H1 (cell line): Measurements from ENCODE around the gene MALT1. TPM values are rescaled to one million over a fixed set of nuclear protein-coding genes. Genes with fewer than 3 reads are reported as not detected.

ENCODE experiments used
- CTCF ChIA-PET: fragments of 300-600 bp; sonication (Branson Sonifier 250); formaldehyde crosslinking; loops from one replicate; lab custom pipeline; 2021; ENCODE audit not compliant: partially characterized antibody; lab: Charles Lee
- POLR2A ChIA-PET: fragments of 300-600 bp; sonication (Branson Sonifier 250); formaldehyde crosslinking; loops from one replicate; lab custom pipeline; 2021; ENCODE audit warnings: inconsistent platforms; ENCODE audit not compliant: partially characterized antibody; lab: Charles Lee
- DNase-seq, 2 experiments: peaks; one replicate each; pipeline versions ENCODE4 v3.0.0 to v3.0.0-alpha.2; 2010 to 2022; ENCODE audit warnings: low spot score in 2 of 2, low read depth in 1 of 2, mixed read lengths in 1 of 2
- FAIRE-seq: peaks from 2 replicates; lab custom pipeline; 2011; peaks lifted over from hg19 to GRCh38; lab: Jason Lieb, UNC
- H2AFZ ChIP-seq: 2 replicates; pipeline ENCODE4 v1.8.1; 2012; ENCODE audit warnings: low read length, inconsistent platforms
- H2AK5ac ChIP-seq: 2 replicates; pipeline ENCODE4 v1.6.1; 2013; ENCODE audit warnings: low read depth, low read length
- H2BK120ac ChIP-seq: replicated peaks from 2 replicates; pipeline ENCODE3; 2013; ENCODE audit warnings: low read depth, low read length, inconsistent platforms
- H2BK12ac ChIP-seq: 2 replicates; pipeline ENCODE4 v1.6.1; 2013; ENCODE audit warnings: low read depth, low read length
- H2BK15ac ChIP-seq: 2 replicates; pipeline ENCODE4 v1.6.1; 2013; ENCODE audit warnings: low read length
- H2BK20ac ChIP-seq: 2 replicates; pipeline ENCODE4 v1.6.1; 2013; ENCODE audit warnings: low read length
- H2BK5ac ChIP-seq: 2 replicates; pipeline ENCODE4 v1.6.1; 2013; ENCODE audit warnings: low read depth, low read length
- H3K14ac ChIP-seq: 2 replicates; pipeline ENCODE4 v1.6.1; 2013; ENCODE audit warnings: inconsistent platforms; ENCODE audit not compliant: insufficient read length
- H3K18ac ChIP-seq: 2 replicates; pipeline ENCODE4 v1.6.1; 2013; ENCODE audit warnings: low read length; ENCODE audit errors: extremely low read depth
- H3K23ac ChIP-seq: 2 replicates; pipeline ENCODE4 v1.6.1; 2013; ENCODE audit warnings: inconsistent platforms; ENCODE audit not compliant: insufficient read length
- H3K23me2 ChIP-seq: 2 replicates; pipeline ENCODE4 v1.6.1; 2013; ENCODE audit warnings: low read depth, low read length
- H3K27ac ChIP-seq: 2 replicates; pipeline ENCODE4 v1.6.1; 2011; ENCODE audit warnings: low read depth, low read length, inconsistent platforms
- H3K27me3 ChIP-seq, 4 experiments: replicated peaks in 1 of 4; 1 replicate in 1 of 4; 2 replicates in 3 of 4; pipeline versions ENCODE4 v1.6.1 to v1.8.1; 2011 to 2013; ENCODE audit warnings: low read length in 3 of 4, mild to moderate bottlenecking in 3 of 4, inconsistent platforms in 2 of 4, mixed read lengths in 2 of 4, moderate library complexity in 1 of 4; ENCODE audit not compliant: control insufficient read depth in 3 of 4, insufficient read depth in 3 of 4; ENCODE audit errors: extremely low read depth in 1 of 4
- H3K36me3 ChIP-seq, 4 experiments: 2 replicates each; pipeline versions ENCODE4 v1.6.1 to v1.8.1; 2011 to 2013; ENCODE audit warnings: mild to moderate bottlenecking in 4 of 4, low read length in 3 of 4, moderate library complexity in 2 of 4, control low read depth in 1 of 4, inconsistent platforms in 1 of 4; ENCODE audit not compliant: insufficient read depth in 4 of 4, control insufficient read depth in 2 of 4
- H3K4ac ChIP-seq: replicated peaks from 2 replicates; pipeline ENCODE3; 2013; ENCODE audit warnings: low read length, low read depth, mixed read lengths, inconsistent platforms; ENCODE audit not compliant: insufficient read length
- H3K4me1 ChIP-seq, 4 experiments: replicated peaks in 1 of 4; 1 replicate in 1 of 4; 2 replicates in 3 of 4; pipeline versions ENCODE4 v1.6.1 to v1.8.1; 2011 to 2013; ENCODE audit warnings: low read length in 3 of 4, inconsistent platforms in 2 of 4, mixed read lengths in 1 of 4; ENCODE audit not compliant: insufficient read depth in 4 of 4, control insufficient read depth in 3 of 4
- H3K4me2 ChIP-seq, 2 experiments: 2 replicates each; pipeline versions ENCODE4 v1.6.1 to v1.8.1; 2011 to 2013; ENCODE audit warnings: low read depth in 2 of 2, low read length in 2 of 2, control low read depth in 1 of 2, inconsistent platforms in 1 of 2, mild to moderate bottlenecking in 1 of 2; ENCODE audit not compliant: insufficient read depth in 1 of 2
- H3K4me3 ChIP-seq, 4 experiments: fragments of 200-600, 300-600 bp in 1 of 4; sonication (generic), shearing (Covaris generic), sonication (Bioruptor Twin) in 1 of 4; 2 replicates each; pipeline versions ENCODE4 v1.5.1 to v1.8.1; 2011 to 2016; ENCODE audit warnings: low read length in 4 of 4, low read depth in 3 of 4, control low read depth in 2 of 4, inconsistent platforms in 2 of 4, mild to moderate bottlenecking in 2 of 4, mixed read lengths in 1 of 4, moderate library complexity in 1 of 4; ENCODE audit not compliant: insufficient read depth in 2 of 4; ENCODE audit errors: extremely low read depth in 1 of 4
- H3K56ac ChIP-seq: replicated peaks from 2 replicates; pipeline ENCODE3; 2013; ENCODE audit warnings: low read depth, mild to moderate bottlenecking, mixed read lengths, low read length, inconsistent platforms; ENCODE audit not compliant: insufficient read length
- H3K79me1 ChIP-seq: 2 replicates; pipeline ENCODE4 v1.6.1; 2013; ENCODE audit warnings: low read depth, low read length, control low read depth
- H3K79me2 ChIP-seq, 2 experiments: 2 replicates each; pipeline versions ENCODE4 v1.6.1 to v1.8.1; 2012 to 2013; ENCODE audit warnings: low read length in 2 of 2, mild to moderate bottlenecking in 2 of 2, inconsistent platforms in 1 of 2; ENCODE audit not compliant: insufficient read depth in 2 of 2, control insufficient read depth in 1 of 2
- H3K9ac ChIP-seq, 4 experiments: replicated peaks in 1 of 4; 1 replicate in 1 of 4; 2 replicates in 3 of 4; pipeline versions ENCODE4 v1.6.1 to v1.8.1; 2011 to 2013; ENCODE audit warnings: low read depth in 3 of 4, low read length in 3 of 4, control low read depth in 2 of 4, mild to moderate bottlenecking in 2 of 4, moderate library complexity in 2 of 4, inconsistent platforms in 1 of 4; ENCODE audit errors: extremely low read depth in 1 of 4
- H3K9me3 ChIP-seq, 2 experiments: 2 replicates each; pipeline versions ENCODE4 v1.6.1 to v1.8.1; 2012 to 2013; ENCODE audit warnings: mild to moderate bottlenecking in 2 of 2, moderate library complexity in 2 of 2, control low read depth in 1 of 2, inconsistent platforms in 1 of 2, low read depth in 1 of 2, low read length in 1 of 2, mixed read lengths in 1 of 2; ENCODE audit not compliant: insufficient read depth in 2 of 2
- H4K20me1 ChIP-seq, 2 experiments: replicated peaks in 1 of 2; 2 replicates each; pipeline versions ENCODE3 to v1.8.1; 2011 to 2013; ENCODE audit warnings: inconsistent platforms in 2 of 2, low read length in 2 of 2, mild to moderate bottlenecking in 1 of 2; ENCODE audit not compliant: insufficient read depth in 2 of 2, control insufficient read depth in 1 of 2
- H4K5ac ChIP-seq: 2 replicates; pipeline ENCODE4 v1.6.1; 2013; ENCODE audit warnings: low read length, low read depth, mixed read lengths, inconsistent platforms; ENCODE audit not compliant: insufficient read length
- H4K8ac ChIP-seq: 2 replicates; pipeline ENCODE4 v1.8.0; 2013; ENCODE audit warnings: mild to moderate bottlenecking, moderate library complexity, low read length, inconsistent platforms; ENCODE audit not compliant: insufficient read depth; ENCODE audit errors: extremely low read depth
- H4K91ac ChIP-seq: replicated peaks from 2 replicates; pipeline ENCODE3; 2013; ENCODE audit warnings: low read length, mixed read lengths, inconsistent platforms; ENCODE audit not compliant: insufficient read length
- ATF3 ChIP-seq: IDR thresholded peaks from 2 replicates; pipeline ENCODE4 v1.6.1; 2011; ENCODE audit warnings: low read depth, mild to moderate bottlenecking, low read length; ENCODE audit not compliant: insufficient read depth
- FOSL1 ChIP-seq: IDR thresholded peaks from 2 replicates; pipeline ENCODE4 v1.6.1; 2011; ENCODE audit warnings: mild to moderate bottlenecking, low read depth, low read length, moderate library complexity; ENCODE audit not compliant: insufficient read depth
- JUN ChIP-seq: IDR thresholded peaks from 2 replicates; pipeline ENCODE4 v1.6.1; 2011; ENCODE audit warnings: low read depth, mild to moderate bottlenecking, improper control_type of control experiment, low read length
- POU5F1 ChIP-seq: IDR thresholded peaks from 2 replicates; pipeline ENCODE4 v1.6.1; 2011; ENCODE audit warnings: low read depth, mild to moderate bottlenecking, low read length, moderate library complexity
- SP4 ChIP-seq: IDR thresholded peaks from 2 replicates; pipeline ENCODE4 v1.6.1; 2012; ENCODE audit warnings: low read length, inconsistent platforms
- SRF ChIP-seq: IDR thresholded peaks from 2 replicates; pipeline ENCODE4 v1.6.1; 2011; ENCODE audit warnings: mild to moderate bottlenecking, low read depth, low read length, moderate library complexity
- TAF1 ChIP-seq: IDR thresholded peaks from 2 replicates; pipeline ENCODE4 v1.6.1; 2011; ENCODE audit warnings: mild to moderate bottlenecking, low read depth, low read length
- WGBS, 2 experiments: shearing (Covaris generic) in 1 of 2; methylation state at CpG; one replicate each; pipeline versions ENCODE4 v1.1.6 to v1.1.7; 2013 to 2015; ENCODE audit warnings: low lambda C conversion rate in 2 of 2, mixed read lengths in 2 of 2, inconsistent platforms in 1 of 2, low coverage in 1 of 2, missing lambda C conversion rate in 1 of 2; ENCODE audit not compliant: insufficient replicate concordance in 2 of 2, insufficient coverage in 1 of 2, insufficient read length in 1 of 2; ENCODE audit errors: extremely low coverage in 1 of 2, missing lambda C conversion rate in 1 of 2; 5-methylcytosine and 5-hydroxymethylcytosine counted together
- polyA plus RNA-seq, 7 experiments: library from polyadenylated mRNA; depleted of rRNA in 3 of 7; stranded (reverse) in 5 of 7; unstranded in 2 of 7; fragments of >200 nt in 5 of 7; fragments of 200-250 nt in 2 of 7; gene quantifications; 1 replicate in 5 of 7; 2 replicates in 1 of 7; 4 replicates in 1 of 7; pipeline versions ENCODE4 v1.2.1 to v1.2.3, GENCODE V29; 2011 to 2013; ENCODE audit warnings: missing spikeins in 2 of 7, mixed read lengths in 2 of 7
- total RNA-seq: library from RNA; stranded (reverse); fragmentation: NEBNext Ultra II Directional; extraction: Animal tissue kit (Norgen Biotek cat#: 25700); gene quantifications from 2 replicates; pipeline ENCODE4 v1.2.1, GENCODE V29; 2021

Gene MALT1
- total and polyA plus RNA-seq, 2 of the 8 experiments (the other 6 are each of a cell fraction or from before 2014, with no cell fraction given): 10.7 to 25.9 TPM

GRCh38 chr18:58691256-58691655 is 20.0 kb downstream of the MALT1 start:
- Histone ChIP-seq H2BK120ac (no peak overlapping the region), H4K5ac (no peak overlapping the region), H3K23me2 (no peaks in the 10 kb centered on the region), H4K91ac (no peak overlapping the region), H4K20me1 (no peaks in the 10 kb centered on the region), H3K9me3 (0 out of 4 replicates have a peak, but pooled peaks cover 0 to 2% of the 10 kb centered on the region in 2 experiments), H3K4me2 (no peak overlapping the region), H3K18ac (no peak overlapping the region), H2BK5ac (no peak overlapping the region), H4K8ac (no peak overlapping the region), H3K23ac (no peak overlapping the region), H2BK12ac (no peak overlapping the region), H3K9ac (no peak overlapping the region), H3K4me1 (peaks cover 0 to 3% (median 0%) of the 10 kb centered on the region in 4 experiments; a peak in 1 of 7 replicates), H2BK15ac (no peak overlapping the region), H3K14ac (no peak overlapping the region), H3K79me1 (peaks cover 3% of the 10 kb centered on the region), H3K27ac (no peak overlapping the region), H2AK5ac (no peak overlapping the region), H3K36me3 (peaks cover 0 to 20% (median 3%) of the 10 kb centered on the region in 4 experiments; a peak in 6 of 8 replicates), H3K27me3 (no peaks in the 10 kb centered on the region; a peak in 1 of 7 replicates), H3K56ac (no peak overlapping the region), H2AFZ (no peak overlapping the region), H3K4me3 (no peak overlapping the region), H3K79me2 (peaks cover 0 to 3% of the 10 kb centered on the region in 2 experiments; a peak in 1 of 4 replicates), H3K4ac (no peak overlapping the region), H2BK20ac (no peak overlapping the region)
- WGBS, 2 experiments: 98% methylated on average over 8 of the region's 8 CpGs; no CpG with 5 or more reads in 1 of the 2 experiments
- DNase-seq: no peak
- CTCF ChIA-PET: interaction anchor here (0.6 to 2.0 kb wide), 5 partner anchors 9 to 234 kb away, joined by 3 to 9 read pairs (median 6); no protein-coding TSS in a partner anchor
- POLR2A ChIA-PET: interaction anchor here (1.2 kb wide), 1 partner anchor 20 kb away, joined by 5 read pairs; the partner anchor contains the start of gene MALT1
- FAIRE-seq: no peak
- TF ChIP-seq POU5F1: no peak
- TF ChIP-seq FOSL1: no peak
- TF ChIP-seq ATF3: no peak
- TF ChIP-seq TAF1: no peak
- no peak for TF ChIP-seq SRF
- no peak for TF ChIP-seq JUN
- TF ChIP-seq SP4: no peak
